HCT116 (cell line): ENCODE measurements around the gene APP. TPM values are rescaled to one million over a fixed set of nuclear protein-coding genes. Genes with fewer than 3 reads are reported as not detected.

Experiments
- ATAC-seq: fragments of 200-7000 bp; cut with Tn5 transposase; 2 replicates; pipeline ENCODE4 v1.9.1; 2020; ENCODE audit warnings: mild to moderate bottlenecking, moderate library complexity
- BruUV-seq: library from RNA; stranded (reverse); fragments of 400-500 nt; replicated peaks from 2 replicates; lab custom pipeline; 2021; lab: Mats Ljungman, UMichigan
- CTCF ChIA-PET: fragments of 300-600 bp; sonication (Branson Sonifier 250); formaldehyde crosslinking; loops from one replicate; lab custom pipeline; 2021; ENCODE audit warnings: antibody characterized with exemption; lab: Charles Lee
- POLR2A ChIA-PET: fragments of 300-600, 350-600 bp; sonication (Branson Sonifier 250); formaldehyde crosslinking; loops from one replicate; lab custom pipeline; 2021; ENCODE audit warnings: antibody characterized with exemption; lab: Charles Lee
- RAD21 ChIA-PET, 2 experiments: fragments of 300-600 bp; sonication (Branson Sonifier 250); formaldehyde crosslinking; loops; one replicate each; lab custom pipeline; 2023; ENCODE audit warnings: low total read pairs in 2 of 2; ENCODE audit not compliant: uncharacterized antibody in 2 of 2, unreplicated experiment in 2 of 2, low non-redundant PET in 1 of 2; lab: Charles Lee
- DNase-seq: peaks from one replicate; pipeline ENCODE4 v3.0.0-alpha.2; 2010; ENCODE audit warnings: low read depth, low spot score
- H2AFZ ChIP-seq: fragments of 200-600 bp; shearing (Covaris generic), sonication (generic); 2 replicates; pipeline ENCODE4 v1.6.1; 2017; ENCODE audit warnings: low read depth, mixed run types, mixed read lengths, antibody characterized with exemption, low read length; ENCODE audit not compliant: poor library complexity, severe bottlenecking
- H3K27ac ChIP-seq: 2 replicates; pipeline ENCODE4 v1.5.1; 2012; ENCODE audit warnings: low read depth, low read length
- H3K27me3 ChIP-seq: fragments of 200-600 bp; sonication (generic); 2 replicates; pipeline ENCODE4 v1.6.1; 2016; ENCODE audit warnings: mixed run types, low read length, mixed read lengths; ENCODE audit not compliant: insufficient read depth
- H3K36me3 ChIP-seq, 2 experiments: fragments of 200-500 bp in 1 of 2; fragments of 200-600 bp in 1 of 2; sonication (Bioruptor generic) in 1 of 2; sonication (generic) in 1 of 2; 2 replicates each; pipeline versions ENCODE4 v1.5.1 to v1.6.1; 2014 to 2016; ENCODE audit warnings: low read length in 2 of 2, inconsistent platforms in 1 of 2, mixed read lengths in 1 of 2, mixed run types in 1 of 2; ENCODE audit not compliant: insufficient read depth in 2 of 2, control insufficient read depth in 1 of 2
- H3K4me1 ChIP-seq, 2 experiments: fragments of 200-600 bp in 1 of 2; sonication (generic) in 1 of 2; 2 replicates each; pipeline versions ENCODE4 v1.5.1 to v1.6.1; 2012 to 2017; ENCODE audit warnings: low read length in 2 of 2, inconsistent platforms in 1 of 2, mild to moderate bottlenecking in 1 of 2, mixed read lengths in 1 of 2, mixed run types in 1 of 2, moderate library complexity in 1 of 2; ENCODE audit not compliant: insufficient read depth in 2 of 2, control insufficient read depth in 1 of 2
- H3K4me2 ChIP-seq: fragments of 200-600 bp; sonication (generic); 2 replicates; pipeline ENCODE4 v1.6.1; 2017; ENCODE audit warnings: mixed run types, low read length, mixed read lengths
- H3K4me3 ChIP-seq, 2 experiments: fragments of 200-600 bp in 1 of 2; sonication (generic) in 1 of 2; replicated peaks in 1 of 2; 2 replicates each; pipeline ENCODE4 v1.5.1; 2011 to 2016; ENCODE audit warnings: low read length in 2 of 2, control low read depth in 1 of 2, low read depth in 1 of 2, mild to moderate bottlenecking in 1 of 2, mixed read lengths in 1 of 2, mixed run types in 1 of 2
- H3K79me2 ChIP-seq: fragments of 200-600 bp; sonication (generic); 2 replicates; pipeline ENCODE4 v1.6.1; 2017; ENCODE audit warnings: mild to moderate bottlenecking, mixed run types, low read length, moderate library complexity, mixed read lengths; ENCODE audit not compliant: insufficient read depth
- H3K9ac ChIP-seq: fragments of 200-600 bp; sonication (generic); 2 replicates; pipeline ENCODE4 v1.6.1; 2016; ENCODE audit warnings: low read length, mixed read lengths
- H3K9me2 ChIP-seq: fragments of 200-600 bp; sonication (generic), shearing (Covaris generic); 2 replicates; pipeline ENCODE4 v1.6.1; 2017; ENCODE audit warnings: mixed run types, mild to moderate bottlenecking, moderate library complexity; ENCODE audit not compliant: insufficient read depth
- H3K9me3 ChIP-seq, 2 experiments: fragments of 200-500 bp in 1 of 2; fragments of 200-600 bp in 1 of 2; sonication (Bioruptor generic) in 1 of 2; sonication (generic) in 1 of 2; 2 replicates each; pipeline ENCODE4 v1.6.1; 2014 to 2017; ENCODE audit warnings: low read length in 2 of 2, mixed read lengths in 2 of 2, inconsistent platforms in 1 of 2, low read depth in 1 of 2, mild to moderate bottlenecking in 1 of 2, mixed run types in 1 of 2, moderate library complexity in 1 of 2; ENCODE audit not compliant: control insufficient read depth in 1 of 2, insufficient read depth in 1 of 2
- H4K20me1 ChIP-seq: fragments of 200-600 bp; sonication (generic), shearing (Covaris generic); 2 replicates; pipeline ENCODE4 v1.6.1; 2017; ENCODE audit warnings: mixed run types, mild to moderate bottlenecking, moderate library complexity; ENCODE audit not compliant: insufficient read depth
- CEBPB ChIP-seq: IDR thresholded peaks from 2 replicates; pipeline ENCODE4 v1.6.1; 2012; ENCODE audit warnings: low read depth
- EZH2 ChIP-seq: fragments of 200-600 bp; sonication (generic); IDR thresholded peaks from 2 replicates; pipeline ENCODE4 v1.6.1; 2017; ENCODE audit warnings: antibody characterized with exemption, mixed run types
- EZH2phosphoT487 ChIP-seq: fragments of 200-600 bp; IDR thresholded peaks from 2 replicates; pipeline ENCODE4 v1.6.1; 2018; ENCODE audit warnings: antibody characterized with exemption, borderline replicate concordance
- JUND ChIP-seq: IDR thresholded peaks from 2 replicates; pipeline ENCODE4 v1.6.1; 2012
- POLR2A ChIP-seq: IDR thresholded peaks from 2 replicates; pipeline ENCODE4 v1.7.0; 2011; ENCODE audit warnings: borderline replicate concordance; ENCODE audit not compliant: insufficient read depth, insufficient read length; ENCODE audit errors: extremely low read depth
- RAD21 ChIP-seq: IDR thresholded peaks from 2 replicates; pipeline ENCODE4 v1.6.1; 2012; ENCODE audit warnings: low read depth, mild to moderate bottlenecking
- SIN3A ChIP-seq: IDR thresholded peaks from 2 replicates; pipeline ENCODE4 v1.6.1; 2012; ENCODE audit warnings: low read depth
- SP1 ChIP-seq: IDR thresholded peaks from 2 replicates; pipeline ENCODE4 v1.6.1; 2012; ENCODE audit warnings: low read depth
- SRF ChIP-seq: IDR thresholded peaks from 2 replicates; pipeline ENCODE4 v1.6.1; 2012; ENCODE audit warnings: low read depth
- YY1 ChIP-seq: IDR thresholded peaks from 2 replicates; pipeline ENCODE4 v1.6.1; 2011; ENCODE audit warnings: low read length, low read depth, moderate library complexity, mild to moderate bottlenecking; ENCODE audit not compliant: insufficient replicate concordance; ENCODE audit errors: extremely low read depth
- intact Hi-C: fragments of 100-400 bp; cut with micrococcal nuclease; formaldehyde crosslinking; loops from 2 replicates; pipeline ENCODE4 v1.10.0; 2022
- total RNA-seq: library from RNA; stranded (reverse); gene quantifications from one replicate; pipeline ENCODE4 v1.2.1, GENCODE V29; 2021; ENCODE audit not compliant: unreplicated experiment
- TF ChIP-seq, protein P1 (sequence below): IDR thresholded peaks from 2 replicates; pipeline ENCODE4 v1.6.1; 2011; ENCODE audit warnings: mild to moderate bottlenecking, low read length, moderate library complexity; ENCODE audit not compliant: insufficient replicate concordance; ENCODE audit errors: extremely low read depth
- TF ChIP-seq, protein P2 (sequence below), 3 experiments: fragments of 200-600 bp in 1 of 3; sonication (generic) in 1 of 3; IDR thresholded peaks in 2 of 3; conservative IDR thresholded peaks in 1 of 3; 2 replicates each; pipeline ENCODE4 v1.5.1; 2012 to 2017; ENCODE audit warnings: low read depth in 2 of 3, low read length in 2 of 3, antibody characterized with exemption in 1 of 3, borderline replicate concordance in 1 of 3, control low read depth in 1 of 3, mild to moderate bottlenecking in 1 of 3, mixed read lengths in 1 of 3, mixed run types in 1 of 3, moderate library complexity in 1 of 3; ENCODE audit not compliant: insufficient read depth in 1 of 3
- TF ChIP-seq, protein P3 (sequence below): IDR thresholded peaks from 2 replicates; pipeline ENCODE4 v1.6.1; 2012; ENCODE audit warnings: low read depth

Gene APP
- total RNA-seq, 1 experiment from 2014 or later, result 267 TPM

DNA sequence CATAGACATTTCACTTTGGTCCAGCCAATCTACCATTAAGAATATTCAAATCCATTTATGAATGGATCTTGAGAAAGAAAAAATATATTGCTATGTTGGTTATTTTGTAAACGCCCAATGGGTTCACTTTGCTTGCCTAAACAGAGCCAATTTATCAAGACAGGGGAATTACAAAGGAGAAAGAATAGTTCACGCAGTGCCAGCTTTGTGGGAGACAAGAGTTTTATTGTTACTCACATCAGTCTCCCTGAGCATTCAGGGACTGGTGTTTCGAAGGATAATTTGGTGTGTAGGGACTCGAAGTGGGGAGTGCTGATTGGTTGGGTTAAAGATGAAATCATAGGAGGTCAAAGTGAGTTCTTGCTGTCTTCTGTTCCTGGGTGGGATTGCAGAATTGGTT, 300.5 kb downstream of the APP start:
- no peak overlapping the region for H3K27ac ChIP-seq
- CTCF ChIA-PET, result no interaction called here
- no peaks in the 10 kb centered on the region for H3K9me2 ChIP-seq
- ATAC-seq (no peak), DNase-seq (no peak)
- H3K4me2 ChIP-seq, result no peak overlapping the region
- H3K9ac ChIP-seq, result no peak overlapping the region
- H3K36me3 ChIP-seq, result no peaks in the 10 kb centered on the region
- no peaks in the 10 kb centered on the region for H3K79me2 ChIP-seq
- no peaks in the 10 kb centered on the region for H3K9me3 ChIP-seq
- POLR2A ChIA-PET, result no interaction called here
- RAD21 ChIA-PET, result no interaction called here
- no peaks in the 10 kb centered on the region for H4K20me1 ChIP-seq
- H3K27me3 ChIP-seq, result no peaks in the 10 kb centered on the region
- TF ChIP-seq, protein P1, sequence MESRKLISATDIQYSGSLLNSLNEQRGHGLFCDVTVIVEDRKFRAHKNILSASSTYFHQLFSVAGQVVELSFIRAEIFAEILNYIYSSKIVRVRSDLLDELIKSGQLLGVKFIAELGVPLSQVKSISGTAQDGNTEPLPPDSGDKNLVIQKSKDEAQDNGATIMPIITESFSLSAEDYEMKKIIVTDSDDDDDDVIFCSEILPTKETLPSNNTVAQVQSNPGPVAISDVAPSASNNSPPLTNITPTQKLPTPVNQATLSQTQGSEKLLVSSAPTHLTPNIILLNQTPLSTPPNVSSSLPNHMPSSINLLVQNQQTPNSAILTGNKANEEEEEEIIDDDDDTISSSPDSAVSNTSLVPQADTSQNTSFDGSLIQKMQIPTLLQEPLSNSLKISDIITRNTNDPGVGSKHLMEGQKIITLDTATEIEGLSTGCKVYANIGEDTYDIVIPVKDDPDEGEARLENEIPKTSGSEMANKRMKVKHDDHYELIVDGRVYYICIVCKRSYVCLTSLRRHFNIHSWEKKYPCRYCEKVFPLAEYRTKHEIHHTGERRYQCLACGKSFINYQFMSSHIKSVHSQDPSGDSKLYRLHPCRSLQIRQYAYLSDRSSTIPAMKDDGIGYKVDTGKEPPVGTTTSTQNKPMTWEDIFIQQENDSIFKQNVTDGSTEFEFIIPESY, result no peak
- TF ChIP-seq EZH2phosphoT487 (no peak), YY1 (no peak), SIN3A (no peak), CEBPB (no peak), POLR2A (no peak), SRF (no peak), RAD21 (no peak)
- TF ChIP-seq, all 23 proteins: peak for 0
- Histone ChIP-seq H3K4me1 (no peaks in the 10 kb centered on the region), H2AFZ (no peak overlapping the region), H3K4me3 (no peak overlapping the region)
- no TSS peak for BruUV-seq
- intact Hi-C loops, result no loop called here

DNA sequence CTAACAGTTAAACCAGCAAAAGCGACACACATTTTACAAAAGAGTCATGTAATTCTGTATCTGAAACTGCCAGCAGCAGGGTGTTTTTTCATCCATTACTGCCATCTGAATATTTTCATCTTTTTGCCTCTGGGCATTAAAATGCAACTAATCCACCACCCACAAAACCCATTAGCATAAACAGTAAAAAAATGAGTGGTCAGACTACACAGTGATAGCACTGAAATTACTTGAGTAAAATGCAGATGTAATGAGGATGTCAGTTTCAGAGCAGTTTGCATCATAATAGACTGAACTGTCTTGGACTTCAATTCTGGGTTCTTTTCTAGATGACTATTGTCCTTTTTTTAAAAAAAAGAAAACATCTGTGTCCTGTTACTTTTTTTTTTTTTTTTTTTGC, 303.5 kb downstream of the APP start:
- ChIA-PET CTCF (no interaction called here), POLR2A (no interaction called here), RAD21 (no interaction called here)
- no peaks in the 10 kb centered on the region for H3K4me1 ChIP-seq
- no peaks in the 10 kb centered on the region for H3K9me2 ChIP-seq
- ATAC-seq, result no peak
- DNase-seq, result no peak
- H3K4me2 ChIP-seq, result no peak overlapping the region
- no peak overlapping the region for H2AFZ ChIP-seq
- no peaks in the 10 kb centered on the region for H3K36me3 ChIP-seq
- BruUV-seq, result no TSS peak
- H3K27me3 ChIP-seq, result no peaks in the 10 kb centered on the region
- H4K20me1 ChIP-seq, result no peaks in the 10 kb centered on the region; the same call in 1 of the 2 replicates
- intact Hi-C loops, result no loop called here
- H3K79me2 ChIP-seq, result no peaks in the 10 kb centered on the region
- H3K4me3 ChIP-seq, result no peak overlapping the region
- no peaks in the 10 kb centered on the region for H3K9me3 ChIP-seq
- no peak overlapping the region for H3K9ac ChIP-seq
- H3K27ac ChIP-seq, result no peak overlapping the region
- TF ChIP-seq CEBPB, result no peak
- TF ChIP-seq, protein P2, sequence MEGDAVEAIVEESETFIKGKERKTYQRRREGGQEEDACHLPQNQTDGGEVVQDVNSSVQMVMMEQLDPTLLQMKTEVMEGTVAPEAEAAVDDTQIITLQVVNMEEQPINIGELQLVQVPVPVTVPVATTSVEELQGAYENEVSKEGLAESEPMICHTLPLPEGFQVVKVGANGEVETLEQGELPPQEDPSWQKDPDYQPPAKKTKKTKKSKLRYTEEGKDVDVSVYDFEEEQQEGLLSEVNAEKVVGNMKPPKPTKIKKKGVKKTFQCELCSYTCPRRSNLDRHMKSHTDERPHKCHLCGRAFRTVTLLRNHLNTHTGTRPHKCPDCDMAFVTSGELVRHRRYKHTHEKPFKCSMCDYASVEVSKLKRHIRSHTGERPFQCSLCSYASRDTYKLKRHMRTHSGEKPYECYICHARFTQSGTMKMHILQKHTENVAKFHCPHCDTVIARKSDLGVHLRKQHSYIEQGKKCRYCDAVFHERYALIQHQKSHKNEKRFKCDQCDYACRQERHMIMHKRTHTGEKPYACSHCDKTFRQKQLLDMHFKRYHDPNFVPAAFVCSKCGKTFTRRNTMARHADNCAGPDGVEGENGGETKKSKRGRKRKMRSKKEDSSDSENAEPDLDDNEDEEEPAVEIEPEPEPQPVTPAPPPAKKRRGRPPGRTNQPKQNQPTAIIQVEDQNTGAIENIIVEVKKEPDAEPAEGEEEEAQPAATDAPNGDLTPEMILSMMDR (IDR thresholded peaks at IDR 0.05 in 2 of 3, conservative IDR thresholded peaks at IDR 0.05 in 1 of 3; ENCODE audit: borderline replicate concordance in 1 of 3, insufficient read depth in 1 of 3, low read depth in 2 of 3, low read length in 2 of 3), result no peak
- TF ChIP-seq, protein P3, sequence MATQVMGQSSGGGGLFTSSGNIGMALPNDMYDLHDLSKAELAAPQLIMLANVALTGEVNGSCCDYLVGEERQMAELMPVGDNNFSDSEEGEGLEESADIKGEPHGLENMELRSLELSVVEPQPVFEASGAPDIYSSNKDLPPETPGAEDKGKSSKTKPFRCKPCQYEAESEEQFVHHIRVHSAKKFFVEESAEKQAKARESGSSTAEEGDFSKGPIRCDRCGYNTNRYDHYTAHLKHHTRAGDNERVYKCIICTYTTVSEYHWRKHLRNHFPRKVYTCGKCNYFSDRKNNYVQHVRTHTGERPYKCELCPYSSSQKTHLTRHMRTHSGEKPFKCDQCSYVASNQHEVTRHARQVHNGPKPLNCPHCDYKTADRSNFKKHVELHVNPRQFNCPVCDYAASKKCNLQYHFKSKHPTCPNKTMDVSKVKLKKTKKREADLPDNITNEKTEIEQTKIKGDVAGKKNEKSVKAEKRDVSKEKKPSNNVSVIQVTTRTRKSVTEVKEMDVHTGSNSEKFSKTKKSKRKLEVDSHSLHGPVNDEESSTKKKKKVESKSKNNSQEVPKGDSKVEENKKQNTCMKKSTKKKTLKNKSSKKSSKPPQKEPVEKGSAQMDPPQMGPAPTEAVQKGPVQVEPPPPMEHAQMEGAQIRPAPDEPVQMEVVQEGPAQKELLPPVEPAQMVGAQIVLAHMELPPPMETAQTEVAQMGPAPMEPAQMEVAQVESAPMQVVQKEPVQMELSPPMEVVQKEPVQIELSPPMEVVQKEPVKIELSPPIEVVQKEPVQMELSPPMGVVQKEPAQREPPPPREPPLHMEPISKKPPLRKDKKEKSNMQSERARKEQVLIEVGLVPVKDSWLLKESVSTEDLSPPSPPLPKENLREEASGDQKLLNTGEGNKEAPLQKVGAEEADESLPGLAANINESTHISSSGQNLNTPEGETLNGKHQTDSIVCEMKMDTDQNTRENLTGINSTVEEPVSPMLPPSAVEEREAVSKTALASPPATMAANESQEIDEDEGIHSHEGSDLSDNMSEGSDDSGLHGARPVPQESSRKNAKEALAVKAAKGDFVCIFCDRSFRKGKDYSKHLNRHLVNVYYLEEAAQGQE, result no peak
- TF ChIP-seq EZH2, result no peak
- no peak for TF ChIP-seq SP1
- TF ChIP-seq JUND, result no peak
